Caco-2 (cell line): ENCODE data around the gene TJAP1. TPM values are rescaled to one million over a fixed set of nuclear protein-coding genes. Genes with fewer than 3 reads are reported as not detected.

Experiments used
- BruUV-seq: library from RNA; stranded (reverse); fragments of 400-500 nt; replicated peaks from 2 replicates; lab custom pipeline; 2021; lab: Mats Ljungman, UMichigan
- CTCF ChIA-PET: fragments of 300-600 bp; sonication (Branson Sonifier 250); formaldehyde crosslinking; loops from one replicate; lab custom pipeline; 2022; ENCODE audit warnings: antibody characterized with exemption; lab: Charles Lee
- POLR2A ChIA-PET: fragments of 300-600 bp; sonication (Branson Sonifier 250); formaldehyde crosslinking; loops from one replicate; lab custom pipeline; 2022; ENCODE audit warnings: antibody characterized with exemption; lab: Charles Lee
- DNase-seq, 2 experiments: peaks; one replicate each; pipeline versions ENCODE4 v3.0.0 to v3.0.0-alpha.2; 2020 to 2022
- H3K27me3 ChIP-seq: replicated peaks from 2 replicates; pipeline ENCODE4 v1.6.0; 2011; ENCODE audit warnings: low read length; ENCODE audit not compliant: control insufficient read depth, insufficient read depth
- H3K36me3 ChIP-seq: 2 replicates; pipeline ENCODE4 v1.5.1; 2011; ENCODE audit warnings: low read length; ENCODE audit not compliant: control insufficient read depth, insufficient read depth
- H3K4me1 ChIP-seq: fragments of 250-450 bp; sonication (Bioruptor Pico); 2 replicates; pipeline ENCODE4 v1.5.1; 2020; ENCODE audit warnings: mild to moderate bottlenecking
- H3K4me3 ChIP-seq: 2 replicates; pipeline ENCODE4 v1.5.1; 2011; ENCODE audit warnings: low read depth, mild to moderate bottlenecking, control low read depth, low read length
- H3K9me3 ChIP-seq: fragments of 250-450 bp; sonication (Bioruptor Pico); 2 replicates; pipeline ENCODE4 v1.5.1; 2020; ENCODE audit warnings: mild to moderate bottlenecking, moderate library complexity
- H3K27ac Mint-ChIP-seq: one replicate; pipeline ENCODE4 v1.8.0; 2022; ENCODE audit warnings: mixed read lengths; ENCODE audit not compliant: unreplicated experiment
- H3K27me3 Mint-ChIP-seq: one replicate; pipeline ENCODE4 v1.8.0; 2022; ENCODE audit warnings: mixed read lengths; ENCODE audit not compliant: insufficient read depth, unreplicated experiment
- H3K36me3 Mint-ChIP-seq: one replicate; pipeline ENCODE4 v1.8.0; 2022; ENCODE audit warnings: mild to moderate bottlenecking, mixed read lengths; ENCODE audit not compliant: insufficient read depth, unreplicated experiment
- H3K4me1 Mint-ChIP-seq: one replicate; pipeline ENCODE4 v1.8.0; 2022; ENCODE audit warnings: low read depth, mixed read lengths; ENCODE audit not compliant: unreplicated experiment
- H3K4me3 Mint-ChIP-seq: one replicate; pipeline ENCODE4 v1.8.0; 2022; ENCODE audit warnings: mild to moderate bottlenecking, moderate library complexity, mixed read lengths; ENCODE audit not compliant: unreplicated experiment
- H3K9me3 Mint-ChIP-seq: one replicate; pipeline ENCODE4 v1.8.0; 2022; ENCODE audit warnings: mixed read lengths; ENCODE audit not compliant: unreplicated experiment
- CTCF ChIP-seq, 2 experiments: fragments of 200-600 bp in 1 of 2; IDR thresholded peaks; 1 replicate in 1 of 2; 2 replicates in 1 of 2; pipeline versions ENCODE4 v1.5.1 to v1.8.0; 2011 to 2022; ENCODE audit warnings: antibody characterized with exemption in 1 of 2, control low read depth in 1 of 2, inconsistent platforms in 1 of 2, low read depth in 1 of 2, low read length in 1 of 2, mild to moderate bottlenecking in 1 of 2, moderate library complexity in 1 of 2; ENCODE audit not compliant: insufficient read depth in 1 of 2, severe bottlenecking in 1 of 2, unreplicated experiment in 1 of 2
- intact Hi-C: fragments of 100-400 bp; cut with micrococcal nuclease; formaldehyde crosslinking; loops from one replicate; pipeline ENCODE4 v1.10.0; 2022; ENCODE audit not compliant: unreplicated experiment
- total RNA-seq: library from RNA; stranded (reverse); gene quantifications from 2 replicates; pipeline ENCODE4 v1.2.3, GENCODE V29; 2022

Gene TJAP1
- total RNA-seq, 1 experiment from 2014 or later: 34.0 TPM

GRCh38 chr6:43428874-43429273 is 48.5 kb upstream of the TJAP1 start:
- H3K36me3 ChIP-seq: peaks cover 4% of the 10 kb centered on the region; the same call in 1 of the 2 replicates
- H3K4me3 Mint-ChIP-seq: peak overlapping the region; percentile 85
- no peak for TF ChIP-seq CTCF (IDR thresholded peaks at IDR 0.05; ENCODE audit: insufficient read depth in 1 of 2, low read depth in 1 of 2, low read length in 1 of 2, severe bottlenecking in 1 of 2, unreplicated experiment in 1 of 2)
- BruUV-seq: no TSS peak
- peaks cover 11% of the 10 kb centered on the region for H3K4me1 Mint-ChIP-seq
- no peaks in the 10 kb centered on the region for H3K9me3 ChIP-seq
- DNase-seq: no peak
- intact Hi-C loops: loop anchor here (5.0 kb wide), 1 partner anchor 37 kb away; no protein-coding TSS in a partner anchor
- H3K9me3 Mint-ChIP-seq: no peaks in the 10 kb centered on the region
- peak overlapping the region; percentile 96; the same call in 1 of the 2 replicates for H3K4me3 ChIP-seq
- peaks cover 22% of the 10 kb centered on the region for H3K36me3 Mint-ChIP-seq
- no peaks in the 10 kb centered on the region for H3K27me3 Mint-ChIP-seq
- no peaks in the 10 kb centered on the region for H3K27me3 ChIP-seq
- ChIA-PET CTCF (no interaction called here), POLR2A (no interaction called here)
- H3K4me1 ChIP-seq: 0 out of 2 replicates have a peak, but pooled peaks cover 4% of the 10 kb centered on the region
- peak overlapping the region; percentile 80 for H3K27ac Mint-ChIP-seq

GRCh38 chr6:43432009-43432945 is 45.1 kb upstream of the TJAP1 start:
- POLR2A ChIA-PET: interaction anchor here (1.3 kb wide), 1 partner anchor 63 kb away, joined by 4 read pairs; the partner anchor contains the start of gene ZNF318
- H3K4me3 Mint-ChIP-seq: no peak overlapping the region
- no peak overlapping the region for H3K27ac Mint-ChIP-seq
- Histone ChIP-seq H3K9me3 (no peaks in the 10 kb centered on the region), H3K4me3 (no peak overlapping the region), H3K27me3 (no peaks in the 10 kb centered on the region), H3K36me3 (peaks cover 4% of the 10 kb centered on the region; the same call in 1 of the 2 replicates), H3K4me1 (peaks cover 21% of the 10 kb centered on the region)
- CTCF ChIA-PET: no interaction called here
- no peaks in the 10 kb centered on the region for H3K27me3 Mint-ChIP-seq
- no peak for DNase-seq
- no TSS peak for BruUV-seq
- intact Hi-C loops: no loop called here
- H3K36me3 Mint-ChIP-seq: peaks cover 18% of the 10 kb centered on the region
- no peaks in the 10 kb centered on the region for H3K9me3 Mint-ChIP-seq
- no peak for TF ChIP-seq CTCF (IDR thresholded peaks at IDR 0.05; ENCODE audit: insufficient read depth in 1 of 2, low read depth in 1 of 2, low read length in 1 of 2, severe bottlenecking in 1 of 2, unreplicated experiment in 1 of 2)
- peaks cover 26% of the 10 kb centered on the region for H3K4me1 Mint-ChIP-seq

GRCh38 chr6:43433148-43433547 is 44.2 kb upstream of the TJAP1 start:
- H3K36me3 ChIP-seq: peaks cover 4% of the 10 kb centered on the region; the same call in 1 of the 2 replicates
- Mint-ChIP-seq H3K4me3 (no peak overlapping the region), H3K27me3 (no peaks in the 10 kb centered on the region), H3K9me3 (no peaks in the 10 kb centered on the region), H3K36me3 (peaks cover 12% of the 10 kb centered on the region), H3K27ac (no peak overlapping the region), H3K4me1 (peaks cover 25% of the 10 kb centered on the region)
- intact Hi-C loops: no loop called here
- H3K4me1 ChIP-seq: peaks cover 21% of the 10 kb centered on the region
- DNase-seq: no peak
- ChIA-PET POLR2A (interaction anchor here (1.3 kb wide), 1 partner anchor 64 kb away, joined by 4 read pairs; the partner anchor contains the start of gene ZNF318), CTCF (interaction anchor here (0.8 kb wide), 1 partner anchor 39 kb away, joined by 5 read pairs; no protein-coding TSS in a partner anchor)
- BruUV-seq: no TSS peak
- no peaks in the 10 kb centered on the region for H3K9me3 ChIP-seq
- no peaks in the 10 kb centered on the region for H3K27me3 ChIP-seq
- no peak for TF ChIP-seq CTCF (IDR thresholded peaks at IDR 0.05; ENCODE audit: insufficient read depth in 1 of 2, low read depth in 1 of 2, low read length in 1 of 2, severe bottlenecking in 1 of 2, unreplicated experiment in 1 of 2)
- no peak overlapping the region for H3K4me3 ChIP-seq
